HepG2 (cell line): ENCODE results near the gene NOTO. TPM values are rescaled to one million over a fixed set of nuclear protein-coding genes. Genes with fewer than 3 reads are reported as not detected.
A peak's percentile ranks its signal among the peaks of the same experiment; 100 is the strongest.

Source experiments
- DPF2 ChIP-seq: sonication (generic); formaldehyde crosslinking; IDR thresholded peaks from 2 replicates; pipeline ENCODE4 v1.4.0; 2020; ENCODE audit warnings: mild to moderate bottlenecking, low read depth, missing genetic modification reagents, borderline replicate concordance
- SAP130 ChIP-seq: IDR thresholded peaks from 2 replicates; pipeline ENCODE4 v1.6.1; 2016; ENCODE audit warnings: low read depth
- SETDB1 ChIP-seq: sonication (generic); formaldehyde crosslinking; IDR thresholded peaks from 2 replicates; pipeline ENCODE4 v1.5.1; 2020; ENCODE audit warnings: missing genetic modification reagents, mild to moderate bottlenecking, borderline replicate concordance
- SIX1 ChIP-seq: sonication (generic); formaldehyde crosslinking; IDR thresholded peaks from 2 replicates; pipeline ENCODE4 v1.4.0; 2020; ENCODE audit warnings: missing genetic modification reagents, borderline replicate concordance
- TEAD3 ChIP-seq: optimal IDR thresholded peaks from 2 replicates; pipeline ENCODE3; 2016; ENCODE audit warnings: borderline replicate concordance
- THYN1 ChIP-seq: sonication (generic); formaldehyde crosslinking; IDR thresholded peaks from 2 replicates; pipeline ENCODE4 v1.8.1; 2023; ENCODE audit warnings: low read depth, mild to moderate bottlenecking, moderate library complexity, missing genetic modification reagents, borderline replicate concordance
- ZNF24 ChIP-seq: fragments of 450-650 bp; IDR thresholded peaks from 2 replicates; pipeline ENCODE4 v1.6.1; 2017; ENCODE audit warnings: antibody characterized with exemption, mild to moderate bottlenecking
- ZNF251 ChIP-seq: sonication (generic); formaldehyde crosslinking; IDR thresholded peaks from 2 replicates; pipeline ENCODE4 v1.9.0; 2021; ENCODE audit warnings: mild to moderate bottlenecking, missing genetic modification reagents
- polyA plus RNA-seq, 8 experiments: library from polyadenylated mRNA; depleted of rRNA in 3 of 8; stranded (reverse) in 7 of 8; unstranded in 1 of 8; fragments of >200 nt; fragmentation: Illumina TruSeq in 4 of 8; extraction: Trizol in 4 of 8; gene quantifications; 2 replicates each; pipeline versions ENCODE4 v1.2.1 to v1.2.3, GENCODE V29; 2011 to 2016; ENCODE audit warnings: low read depth in 4 of 8, missing spikeins in 1 of 8, mixed read lengths in 1 of 8; ENCODE audit not compliant: insufficient read depth in 1 of 8
- total RNA-seq, 5 experiments: library from RNA; depleted of rRNA; stranded (reverse); fragments of >200 nt; fragmentation: Illumina TruSeq; extraction: Trizol; gene quantifications; 2 replicates each; pipeline ENCODE4 v1.2.3, GENCODE V29; 2016; ENCODE audit warnings: low read depth in 1 of 5
- TF ChIP-seq, protein P1 (sequence below): sonication (generic); formaldehyde crosslinking; IDR thresholded peaks from 2 replicates; pipeline ENCODE4 v1.4.0; 2020; ENCODE audit warnings: mild to moderate bottlenecking, missing genetic modification reagents
- TF ChIP-seq, protein P2 (sequence below): sonication (generic); formaldehyde crosslinking; IDR thresholded peaks from 2 replicates; pipeline ENCODE4 v1.4.0; 2020; ENCODE audit warnings: missing genetic modification reagents, borderline replicate concordance
- TF ChIP-seq, protein P3 (sequence below): sonication (generic); formaldehyde crosslinking; IDR thresholded peaks from 2 replicates; pipeline ENCODE4 v1.4.0; 2020; ENCODE audit warnings: missing genetic modification reagents, mild to moderate bottlenecking, borderline replicate concordance
- TF ChIP-seq, protein P4 (sequence below): sonication (generic); formaldehyde crosslinking; IDR thresholded peaks from 2 replicates; pipeline ENCODE4 v1.4.0; 2020; ENCODE audit warnings: mild to moderate bottlenecking, missing genetic modification reagents
- TF ChIP-seq, protein P5 (sequence below): sonication (generic); formaldehyde crosslinking; IDR thresholded peaks from 2 replicates; pipeline ENCODE4 v1.4.0; 2020; ENCODE audit warnings: mild to moderate bottlenecking, missing genetic modification reagents

The NOTO gene
- total and polyA plus RNA-seq, 2 of the 13 experiments (the other 11 are each of a cell fraction or from before 2014, with no cell fraction given), result not detected

DNA sequence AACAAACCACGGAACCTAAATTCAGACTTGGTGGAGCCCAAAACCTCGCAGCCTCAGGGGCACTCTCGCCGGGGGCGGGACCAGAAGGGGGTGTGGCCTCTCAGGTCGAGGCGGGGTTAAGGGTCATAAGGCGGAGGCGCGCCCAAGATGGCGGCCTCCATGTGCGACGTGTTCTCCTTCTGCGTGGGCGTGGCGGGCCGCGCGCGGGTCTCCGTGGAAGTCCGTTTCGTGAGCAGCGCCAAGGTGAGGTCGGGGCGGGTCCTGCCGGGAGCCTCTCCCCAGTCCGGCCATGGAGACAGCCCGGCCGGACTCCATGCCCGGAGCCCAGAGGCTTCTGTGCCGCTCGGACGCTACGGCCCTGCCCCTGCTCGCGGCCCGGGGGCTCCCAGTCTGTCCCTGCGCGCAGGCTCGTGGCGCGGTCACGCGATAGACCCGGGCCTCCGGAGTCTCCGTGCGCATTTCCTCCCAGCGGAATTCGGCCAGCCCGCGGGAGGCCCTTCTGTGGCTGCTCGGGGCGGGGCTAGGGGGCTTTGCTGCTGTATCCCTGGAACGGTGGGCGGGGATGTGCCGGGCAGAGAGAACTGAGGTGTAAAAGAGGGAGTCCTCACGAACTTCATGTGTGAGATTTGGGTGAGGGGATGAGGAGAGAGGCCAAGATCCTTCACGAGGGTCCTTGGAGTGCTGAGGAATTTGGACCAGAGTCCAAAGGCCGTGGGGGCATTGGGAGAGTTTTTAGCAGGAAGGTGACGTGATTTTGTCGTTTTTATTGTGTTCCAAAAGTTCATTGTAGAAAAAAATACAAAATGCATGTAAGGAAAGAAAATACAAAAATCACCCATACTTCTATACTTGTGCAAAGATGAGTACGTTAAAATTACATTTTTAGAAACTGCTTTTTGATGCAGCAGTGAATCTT lies 12.0 kb downstream of the NOTO start, which contains the start of gene SMYD5 (continued):
- TF ChIP-seq, protein P1, sequence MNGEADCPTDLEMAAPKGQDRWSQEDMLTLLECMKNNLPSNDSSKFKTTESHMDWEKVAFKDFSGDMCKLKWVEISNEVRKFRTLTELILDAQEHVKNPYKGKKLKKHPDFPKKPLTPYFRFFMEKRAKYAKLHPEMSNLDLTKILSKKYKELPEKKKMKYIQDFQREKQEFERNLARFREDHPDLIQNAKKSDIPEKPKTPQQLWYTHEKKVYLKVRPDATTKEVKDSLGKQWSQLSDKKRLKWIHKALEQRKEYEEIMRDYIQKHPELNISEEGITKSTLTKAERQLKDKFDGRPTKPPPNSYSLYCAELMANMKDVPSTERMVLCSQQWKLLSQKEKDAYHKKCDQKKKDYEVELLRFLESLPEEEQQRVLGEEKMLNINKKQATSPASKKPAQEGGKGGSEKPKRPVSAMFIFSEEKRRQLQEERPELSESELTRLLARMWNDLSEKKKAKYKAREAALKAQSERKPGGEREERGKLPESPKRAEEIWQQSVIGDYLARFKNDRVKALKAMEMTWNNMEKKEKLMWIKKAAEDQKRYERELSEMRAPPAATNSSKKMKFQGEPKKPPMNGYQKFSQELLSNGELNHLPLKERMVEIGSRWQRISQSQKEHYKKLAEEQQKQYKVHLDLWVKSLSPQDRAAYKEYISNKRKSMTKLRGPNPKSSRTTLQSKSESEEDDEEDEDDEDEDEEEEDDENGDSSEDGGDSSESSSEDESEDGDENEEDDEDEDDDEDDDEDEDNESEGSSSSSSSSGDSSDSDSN, result peak; percentile 75; the same call in 1 of the 2 replicates
- TF ChIP-seq, protein P2, sequence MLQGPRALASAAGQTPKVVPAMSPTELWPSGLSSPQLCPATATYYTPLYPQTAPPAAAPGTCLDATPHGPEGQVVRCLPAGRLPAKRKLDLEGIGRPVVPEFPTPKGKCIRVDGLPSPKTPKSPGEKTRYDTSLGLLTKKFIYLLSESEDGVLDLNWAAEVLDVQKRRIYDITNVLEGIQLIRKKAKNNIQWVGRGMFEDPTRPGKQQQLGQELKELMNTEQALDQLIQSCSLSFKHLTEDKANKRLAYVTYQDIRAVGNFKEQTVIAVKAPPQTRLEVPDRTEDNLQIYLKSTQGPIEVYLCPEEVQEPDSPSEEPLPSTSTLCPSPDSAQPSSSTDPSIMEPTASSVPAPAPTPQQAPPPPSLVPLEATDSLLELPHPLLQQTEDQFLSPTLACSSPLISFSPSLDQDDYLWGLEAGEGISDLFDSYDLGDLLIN (CRISPR knock-in tag), result peak; percentile 18; the same call in 1 of the 2 replicates
- TF ChIP-seq, protein P3, sequence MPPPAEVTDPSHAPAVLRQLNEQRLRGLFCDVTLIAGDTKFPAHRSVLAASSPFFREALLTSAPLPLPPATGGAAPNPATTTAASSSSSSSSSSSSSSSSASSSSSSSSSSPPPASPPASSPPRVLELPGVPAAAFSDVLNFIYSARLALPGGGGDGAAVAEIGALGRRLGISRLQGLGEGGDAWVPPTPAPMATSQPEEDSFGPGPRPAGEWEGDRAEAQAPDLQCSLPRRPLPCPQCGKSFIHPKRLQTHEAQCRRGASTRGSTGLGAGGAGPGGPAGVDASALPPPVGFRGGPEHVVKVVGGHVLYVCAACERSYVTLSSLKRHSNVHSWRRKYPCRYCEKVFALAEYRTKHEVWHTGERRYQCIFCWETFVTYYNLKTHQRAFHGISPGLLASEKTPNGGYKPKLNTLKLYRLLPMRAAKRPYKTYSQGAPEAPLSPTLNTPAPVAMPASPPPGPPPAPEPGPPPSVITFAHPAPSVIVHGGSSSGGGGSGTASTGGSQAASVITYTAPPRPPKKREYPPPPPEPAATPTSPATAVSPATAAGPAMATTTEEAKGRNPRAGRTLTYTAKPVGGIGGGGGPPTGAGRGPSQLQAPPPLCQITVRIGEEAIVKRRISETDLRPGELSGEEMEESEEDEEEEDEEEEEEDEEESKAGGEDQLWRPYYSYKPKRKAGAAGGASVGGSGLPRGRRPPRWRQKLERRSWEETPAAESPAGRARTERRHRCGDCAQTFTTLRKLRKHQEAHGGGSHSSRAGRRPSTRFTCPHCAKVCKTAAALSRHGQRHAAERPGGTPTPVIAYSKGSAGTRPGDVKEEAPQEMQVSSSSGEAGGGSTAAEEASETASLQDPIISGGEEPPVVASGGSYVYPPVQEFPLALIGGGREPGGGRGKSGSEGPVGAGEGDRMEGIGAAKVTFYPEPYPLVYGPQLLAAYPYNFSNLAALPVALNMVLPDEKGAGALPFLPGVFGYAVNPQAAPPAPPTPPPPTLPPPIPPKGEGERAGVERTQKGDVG (CRISPR knock-in tag), result no peak; the same call in 1 of the 2 replicates
- TF ChIP-seq ZNF24, result no peak; the same call in 1 of the 2 replicates
- peak; percentile 68; the same call in 1 of the 2 replicates for TF ChIP-seq ZNF251 (CRISPR knock-in tag)
- no peak for TF ChIP-seq SETDB1 (CRISPR knock-in tag)
- TF ChIP-seq THYN1 (CRISPR knock-in tag), result no peak
- no peak for TF ChIP-seq TEAD3 (CRISPR knock-in tag)
- TF ChIP-seq, protein P4, sequence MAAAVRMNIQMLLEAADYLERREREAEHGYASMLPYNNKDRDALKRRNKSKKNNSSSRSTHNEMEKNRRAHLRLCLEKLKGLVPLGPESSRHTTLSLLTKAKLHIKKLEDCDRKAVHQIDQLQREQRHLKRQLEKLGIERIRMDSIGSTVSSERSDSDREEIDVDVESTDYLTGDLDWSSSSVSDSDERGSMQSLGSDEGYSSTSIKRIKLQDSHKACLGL (CRISPR knock-in tag), result peak; percentile 100; the same call in 1 of the 2 replicates
- TF ChIP-seq SIX1 (CRISPR knock-in tag), result no peak
- TF ChIP-seq SAP130, result peak; percentile 98
- TF ChIP-seq, protein P5, sequence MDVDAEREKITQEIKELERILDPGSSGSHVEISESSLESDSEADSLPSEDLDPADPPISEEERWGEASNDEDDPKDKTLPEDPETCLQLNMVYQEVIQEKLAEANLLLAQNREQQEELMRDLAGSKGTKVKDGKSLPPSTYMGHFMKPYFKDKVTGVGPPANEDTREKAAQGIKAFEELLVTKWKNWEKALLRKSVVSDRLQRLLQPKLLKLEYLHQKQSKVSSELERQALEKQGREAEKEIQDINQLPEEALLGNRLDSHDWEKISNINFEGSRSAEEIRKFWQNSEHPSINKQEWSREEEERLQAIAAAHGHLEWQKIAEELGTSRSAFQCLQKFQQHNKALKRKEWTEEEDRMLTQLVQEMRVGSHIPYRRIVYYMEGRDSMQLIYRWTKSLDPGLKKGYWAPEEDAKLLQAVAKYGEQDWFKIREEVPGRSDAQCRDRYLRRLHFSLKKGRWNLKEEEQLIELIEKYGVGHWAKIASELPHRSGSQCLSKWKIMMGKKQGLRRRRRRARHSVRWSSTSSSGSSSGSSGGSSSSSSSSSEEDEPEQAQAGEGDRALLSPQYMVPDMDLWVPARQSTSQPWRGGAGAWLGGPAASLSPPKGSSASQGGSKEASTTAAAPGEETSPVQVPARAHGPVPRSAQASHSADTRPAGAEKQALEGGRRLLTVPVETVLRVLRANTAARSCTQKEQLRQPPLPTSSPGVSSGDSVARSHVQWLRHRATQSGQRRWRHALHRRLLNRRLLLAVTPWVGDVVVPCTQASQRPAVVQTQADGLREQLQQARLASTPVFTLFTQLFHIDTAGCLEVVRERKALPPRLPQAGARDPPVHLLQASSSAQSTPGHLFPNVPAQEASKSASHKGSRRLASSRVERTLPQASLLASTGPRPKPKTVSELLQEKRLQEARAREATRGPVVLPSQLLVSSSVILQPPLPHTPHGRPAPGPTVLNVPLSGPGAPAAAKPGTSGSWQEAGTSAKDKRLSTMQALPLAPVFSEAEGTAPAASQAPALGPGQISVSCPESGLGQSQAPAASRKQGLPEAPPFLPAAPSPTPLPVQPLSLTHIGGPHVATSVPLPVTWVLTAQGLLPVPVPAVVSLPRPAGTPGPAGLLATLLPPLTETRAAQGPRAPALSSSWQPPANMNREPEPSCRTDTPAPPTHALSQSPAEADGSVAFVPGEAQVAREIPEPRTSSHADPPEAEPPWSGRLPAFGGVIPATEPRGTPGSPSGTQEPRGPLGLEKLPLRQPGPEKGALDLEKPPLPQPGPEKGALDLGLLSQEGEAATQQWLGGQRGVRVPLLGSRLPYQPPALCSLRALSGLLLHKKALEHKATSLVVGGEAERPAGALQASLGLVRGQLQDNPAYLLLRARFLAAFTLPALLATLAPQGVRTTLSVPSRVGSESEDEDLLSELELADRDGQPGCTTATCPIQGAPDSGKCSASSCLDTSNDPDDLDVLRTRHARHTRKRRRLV (CRISPR knock-in tag), result peak; percentile 82; the same call in 1 of the 2 replicates
- TF ChIP-seq DPF2, result 0 out of 2 replicates have a peak, but pooled peaks have one; percentile 14
